Erythroblast (primary cell): ENCODE data around the gene FZR1.

Source experiments
- GATA1 ChIP-seq: IDR thresholded peaks from 2 replicates; pipeline ENCODE4 v1.6.1; 2011; ENCODE audit warnings: low read depth, mild to moderate bottlenecking, control low read depth, low read length, moderate library complexity
- POLR2A ChIP-seq: IDR thresholded peaks from 2 replicates; pipeline ENCODE4 v1.6.1; 2011; ENCODE audit warnings: mild to moderate bottlenecking, low read length

DNA sequence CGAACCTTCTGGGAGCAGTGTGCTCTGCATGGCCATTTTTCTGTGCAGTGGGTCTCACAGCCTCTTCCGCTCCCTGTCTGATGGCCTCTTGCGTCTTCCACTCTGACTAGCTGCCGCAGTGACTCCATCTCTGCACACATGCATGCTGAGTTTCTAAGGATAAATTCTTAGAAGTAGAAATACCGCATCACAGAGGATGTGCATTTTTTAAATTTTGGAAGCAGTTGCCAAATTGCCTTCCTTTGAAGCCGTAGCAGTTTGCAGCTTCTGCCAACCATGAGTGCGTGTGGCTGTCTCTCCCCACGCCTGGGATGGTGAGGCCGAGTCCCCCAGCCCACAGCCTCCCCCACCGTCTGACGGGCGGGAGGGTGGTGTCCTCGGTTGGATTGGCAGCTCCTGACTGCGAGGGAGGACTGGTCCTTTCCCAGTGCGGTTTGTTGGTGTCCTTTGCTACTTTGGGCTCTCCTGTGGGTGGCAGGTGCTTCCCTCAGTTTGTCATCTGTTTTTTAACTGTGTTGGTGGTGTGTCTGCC, 9.8 kb downstream of the FZR1 start:
- TF ChIP-seq POLR2A (no peak), GATA1 (no peak)
